ENCODE data around the gene ACO2.
"Not testable (repeated sequence)": the region's sequence is repeated elsewhere in the genome, so short reads cannot be mapped to it uniquely, and the experiment has no call there.

Gene ACO2

DNA sequence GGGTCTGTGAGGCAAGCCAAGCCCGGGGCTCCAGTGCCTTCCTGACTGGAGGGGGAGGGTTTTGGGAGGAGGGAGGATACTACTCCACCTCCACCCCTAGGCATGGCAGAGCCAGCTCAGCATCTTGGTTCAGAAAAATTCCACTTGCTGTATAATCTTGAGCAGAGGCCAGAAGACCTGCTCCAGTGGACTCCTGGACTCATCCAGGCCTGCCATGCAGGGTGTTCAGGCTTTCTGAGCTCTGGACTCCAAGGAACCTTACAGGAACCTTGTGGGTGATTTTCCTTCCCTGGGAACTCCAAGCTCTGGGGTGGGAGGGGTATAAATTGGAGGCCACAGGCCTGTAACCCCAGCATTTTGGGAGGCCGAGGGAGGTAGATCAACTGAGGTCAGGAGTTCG, 101.3 kb downstream of the ACO2 start:
- H3K27ac ChIP-seq, result no peak overlapping the region
- TF ChIP-seq CTCF (IDR thresholded peaks at IDR 0.05), result no peak
- TF ChIP-seq ZFX (IDR thresholded peaks at IDR 0.05; ENCODE audit: borderline replicate concordance), result no peak

DNA sequence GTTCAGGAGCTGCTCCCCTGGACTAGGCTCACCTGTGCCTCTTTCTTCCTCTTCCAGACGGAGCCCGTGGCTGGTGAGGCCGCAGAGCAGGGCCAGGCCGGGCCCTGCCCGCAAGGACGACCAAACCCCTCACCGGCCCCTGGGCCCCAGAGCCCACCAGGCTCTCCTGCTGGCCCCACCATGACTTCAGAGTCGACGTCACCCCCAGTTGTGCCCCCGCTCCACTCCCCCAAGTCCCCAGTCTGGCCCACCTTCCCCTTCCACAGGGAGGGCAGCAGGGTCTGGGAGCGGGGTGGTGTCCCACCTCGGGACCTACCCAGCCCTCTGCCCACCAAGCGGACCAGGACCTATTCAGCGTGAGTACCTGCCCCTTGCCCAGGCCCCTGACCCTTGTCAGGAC, 102.9 kb downstream of the ACO2 start:
- TF ChIP-seq ZFX (IDR thresholded peaks at IDR 0.05; ENCODE audit: borderline replicate concordance) (no peak), CTCF (IDR thresholded peaks at IDR 0.05) (no peak)
- H3K27ac ChIP-seq, result no peak overlapping the region

DNA sequence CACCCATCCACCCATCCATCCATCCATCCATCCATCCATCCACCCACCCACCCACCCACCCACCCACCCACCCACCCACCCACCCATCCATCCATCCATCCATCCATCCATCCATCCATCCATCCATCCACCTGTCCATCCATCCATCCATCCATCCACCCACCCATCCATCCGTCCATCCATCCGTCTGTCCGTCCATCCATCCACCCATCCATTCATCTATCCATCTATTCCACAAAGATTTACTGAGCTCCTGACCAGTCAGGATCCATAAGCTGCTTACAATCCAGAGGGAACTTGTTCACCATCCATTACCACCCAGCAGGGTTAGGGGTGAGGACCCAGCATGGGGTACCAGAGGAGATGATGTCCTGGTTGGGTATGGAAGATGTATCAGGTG, 103.4 kb downstream of the ACO2 start:
- H3K27ac ChIP-seq, result not testable (repeated sequence)

GRCh38 chr22:41573677-41574076, 104.8 kb downstream of the ACO2 start:
- H3K27ac ChIP-seq, result 0 out of 2 replicates have a peak overlapping the region, but pooled peaks have one; percentile 1
- TF ChIP-seq CTCF (IDR thresholded peaks at IDR 0.05) (no peak), ZFX (IDR thresholded peaks at IDR 0.05; ENCODE audit: borderline replicate concordance) (no peak)

DNA sequence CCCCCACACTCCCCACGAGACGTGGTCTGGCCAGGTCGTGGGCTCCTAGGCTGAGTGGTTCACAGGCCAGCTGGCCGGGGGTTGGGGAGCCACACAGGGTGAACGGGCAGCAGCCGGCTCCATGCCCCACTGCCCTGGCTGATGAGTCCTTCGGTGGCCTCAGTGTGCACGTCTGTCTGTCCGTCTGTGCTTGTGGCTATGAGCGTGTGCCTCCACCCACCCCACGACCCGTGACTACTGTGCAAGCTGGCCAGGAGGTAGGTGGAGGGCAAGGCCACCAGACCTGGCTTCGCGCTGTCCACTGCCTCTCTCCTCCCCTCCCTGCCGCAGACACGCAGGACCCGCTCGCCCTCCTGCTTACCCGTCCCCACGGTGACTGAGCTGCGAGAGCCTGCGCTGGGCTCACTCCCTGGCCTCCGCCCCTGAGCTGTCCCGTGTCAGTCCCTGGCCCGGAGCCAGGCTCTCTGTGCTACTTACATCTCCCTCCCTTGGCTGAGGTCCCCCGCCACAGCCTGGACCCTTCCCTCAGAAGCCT, 106.0 kb downstream of the ACO2 start:
- no peak overlapping the region for H3K27ac ChIP-seq
- TF ChIP-seq ZFX (IDR thresholded peaks at IDR 0.05; ENCODE audit: borderline replicate concordance) (no peak), CTCF (IDR thresholded peaks at IDR 0.05) (no peak)

DNA sequence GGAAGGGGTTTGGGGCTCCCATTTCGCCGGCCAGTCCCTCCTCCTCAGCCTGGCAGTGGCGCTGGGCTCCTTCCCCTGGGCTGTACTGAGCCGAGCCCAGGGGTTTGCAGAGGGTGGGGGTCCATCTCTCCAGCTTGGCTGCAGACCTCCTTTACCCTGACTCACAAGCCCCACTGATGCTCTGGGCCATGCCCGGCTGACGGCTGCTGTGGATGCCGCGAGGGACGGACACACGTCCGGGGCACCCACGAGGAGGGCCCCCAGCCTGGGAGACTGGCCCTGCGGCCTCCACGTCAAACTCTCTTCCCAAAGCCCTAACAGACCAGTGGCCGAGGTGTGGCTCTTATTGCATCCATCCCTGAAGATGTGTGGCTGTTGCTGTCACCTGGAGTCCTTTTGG, 106.6 kb downstream of the ACO2 start:
- TF ChIP-seq ZFX (IDR thresholded peaks at IDR 0.05; ENCODE audit: borderline replicate concordance) (no peak), CTCF (IDR thresholded peaks at IDR 0.05) (no peak)
- H3K27ac ChIP-seq, result no peak overlapping the region

DNA sequence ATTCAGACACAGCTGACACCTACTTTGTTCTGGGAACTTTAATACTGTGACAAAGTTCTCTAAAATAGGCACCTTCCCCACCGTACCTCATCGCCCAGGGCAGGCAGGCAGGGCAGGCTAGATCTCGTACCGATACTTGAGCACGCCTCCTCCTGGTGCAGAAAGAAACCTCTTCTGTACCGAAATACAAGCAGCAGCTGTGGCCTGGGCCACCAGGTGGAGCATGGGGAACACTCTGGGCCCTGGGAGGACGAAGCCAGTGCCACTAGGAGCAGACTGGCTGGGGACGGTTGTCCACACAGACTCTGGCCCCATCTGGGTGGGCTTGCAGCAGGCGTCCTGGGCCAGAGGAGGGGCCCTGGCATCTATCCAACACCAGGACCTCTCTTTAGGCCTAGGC, 108.0 kb downstream of the ACO2 start:
- TF ChIP-seq CTCF (IDR thresholded peaks at IDR 0.05) (peak; percentile 70), ZFX (IDR thresholded peaks at IDR 0.05; ENCODE audit: borderline replicate concordance) (no peak)
- no peak overlapping the region for H3K27ac ChIP-seq

DNA sequence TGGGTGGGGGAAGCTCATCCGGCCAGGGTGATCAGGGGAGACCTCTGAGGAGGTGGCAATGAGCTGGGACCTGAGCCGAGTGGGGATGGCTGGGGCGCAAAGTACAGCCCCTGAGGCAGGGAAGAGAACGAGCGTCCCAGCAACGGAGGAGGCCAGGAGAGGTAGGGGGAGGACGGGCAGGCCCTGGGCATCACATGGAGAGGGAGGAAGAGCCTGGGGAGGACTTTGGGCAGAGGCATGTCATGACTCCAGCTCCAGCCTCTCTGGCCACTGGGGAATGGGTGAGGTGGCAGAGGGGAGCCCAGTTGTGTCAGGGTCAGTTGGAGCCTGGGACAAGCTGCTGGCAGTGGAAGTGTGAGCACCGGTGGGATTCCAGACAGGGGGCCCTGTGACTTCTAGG, 109.2 kb downstream of the ACO2 start:
- TF ChIP-seq ZFX (IDR thresholded peaks at IDR 0.05; ENCODE audit: borderline replicate concordance), result no peak
- TF ChIP-seq CTCF (IDR thresholded peaks at IDR 0.05), result no peak

More for the DNA sequence above, 109.2 kb downstream of the ACO2 start:
- H3K27ac ChIP-seq, result no peak overlapping the region
